Measurements from ENCODE around the gene KLHL26. TPM values are rescaled to one million over a fixed set of nuclear protein-coding genes. Genes with fewer than 3 reads are reported as not detected.

The KLHL26 gene
- total RNA-seq, 4 donors from 2014 or later: 1.6 to 6.6 (median 3.4) TPM

DNA sequence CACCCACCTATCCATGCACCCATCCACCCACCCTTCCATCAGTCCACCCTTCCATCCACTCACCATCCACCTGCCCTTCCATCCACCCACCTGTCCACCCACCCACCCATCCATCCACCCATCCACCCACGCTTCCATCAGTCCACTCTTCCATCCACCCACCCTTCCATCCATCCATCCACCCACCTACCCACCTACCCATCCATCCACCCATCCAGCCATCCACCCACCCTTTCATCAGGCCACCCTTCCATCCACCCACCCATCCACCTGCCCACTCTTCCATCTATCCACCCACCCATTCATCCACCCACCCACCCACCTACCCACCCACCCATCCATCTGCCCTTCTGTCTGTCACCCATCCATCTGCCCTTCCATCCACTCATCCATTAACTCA is 17.0 kb downstream of the KLHL26 start:
- H3K27ac ChIP-seq: no peak overlapping the region
- no peaks in the 10 kb centered on the region for H3K9me3 ChIP-seq
- 73 to 83% methylated on average over 1 of the region's 1 CpG for WGBS, 2 donors
- DNase-seq: no peak
- H3K36me3 ChIP-seq: no peaks in the 10 kb centered on the region
- intact Hi-C loops (cut with DNase I): no loop called here
- TF ChIP-seq, protein P1, sequence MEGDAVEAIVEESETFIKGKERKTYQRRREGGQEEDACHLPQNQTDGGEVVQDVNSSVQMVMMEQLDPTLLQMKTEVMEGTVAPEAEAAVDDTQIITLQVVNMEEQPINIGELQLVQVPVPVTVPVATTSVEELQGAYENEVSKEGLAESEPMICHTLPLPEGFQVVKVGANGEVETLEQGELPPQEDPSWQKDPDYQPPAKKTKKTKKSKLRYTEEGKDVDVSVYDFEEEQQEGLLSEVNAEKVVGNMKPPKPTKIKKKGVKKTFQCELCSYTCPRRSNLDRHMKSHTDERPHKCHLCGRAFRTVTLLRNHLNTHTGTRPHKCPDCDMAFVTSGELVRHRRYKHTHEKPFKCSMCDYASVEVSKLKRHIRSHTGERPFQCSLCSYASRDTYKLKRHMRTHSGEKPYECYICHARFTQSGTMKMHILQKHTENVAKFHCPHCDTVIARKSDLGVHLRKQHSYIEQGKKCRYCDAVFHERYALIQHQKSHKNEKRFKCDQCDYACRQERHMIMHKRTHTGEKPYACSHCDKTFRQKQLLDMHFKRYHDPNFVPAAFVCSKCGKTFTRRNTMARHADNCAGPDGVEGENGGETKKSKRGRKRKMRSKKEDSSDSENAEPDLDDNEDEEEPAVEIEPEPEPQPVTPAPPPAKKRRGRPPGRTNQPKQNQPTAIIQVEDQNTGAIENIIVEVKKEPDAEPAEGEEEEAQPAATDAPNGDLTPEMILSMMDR (IDR thresholded peaks at IDR 0.05): no peak
- TF ChIP-seq POLR2A (IDR thresholded peaks at IDR 0.05): no peak
- no peaks in the 10 kb centered on the region for H3K27me3 ChIP-seq
- peaks cover 21 to 59% (median 43%) of the 10 kb centered on the region in 3 donors for H3K4me1 ChIP-seq
- no peak overlapping the region for H3K4me3 ChIP-seq

DNA sequence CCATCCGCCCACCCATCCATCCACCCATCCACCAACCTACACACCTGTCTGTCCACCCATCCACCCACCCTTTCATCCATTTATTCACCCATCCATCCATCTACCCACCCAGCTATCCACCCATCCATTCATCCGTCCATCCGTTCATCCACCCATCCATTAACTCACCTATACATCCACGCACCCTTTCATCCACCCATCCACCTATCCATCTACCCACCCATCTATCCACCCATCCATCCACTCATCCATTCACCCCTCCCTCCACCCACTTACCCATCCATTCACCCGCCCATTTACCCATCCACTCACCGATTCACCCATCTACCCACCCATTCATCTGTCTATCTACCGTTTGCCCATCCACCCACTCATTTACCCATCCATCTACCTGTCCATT is 17.6 kb downstream of the KLHL26 start:
- Histone ChIP-seq H3K27me3 (no peaks in the 10 kb centered on the region), H3K27ac (no peak overlapping the region), H3K4me1 (peaks cover 15 to 59% (median 43%) of the 10 kb centered on the region in 3 donors), H3K9me3 (no peaks in the 10 kb centered on the region), H3K36me3 (no peaks in the 10 kb centered on the region), H3K4me3 (no peak overlapping the region)
- WGBS, 2 donors: 96% methylated on average over 7 of the region's 7 CpGs
- TF ChIP-seq, protein P1 (IDR thresholded peaks at IDR 0.05): no peak
- TF ChIP-seq POLR2A (IDR thresholded peaks at IDR 0.05): no peak
- DNase-seq: no peak
- intact Hi-C loops (cut with DNase I): no loop called here

DNA sequence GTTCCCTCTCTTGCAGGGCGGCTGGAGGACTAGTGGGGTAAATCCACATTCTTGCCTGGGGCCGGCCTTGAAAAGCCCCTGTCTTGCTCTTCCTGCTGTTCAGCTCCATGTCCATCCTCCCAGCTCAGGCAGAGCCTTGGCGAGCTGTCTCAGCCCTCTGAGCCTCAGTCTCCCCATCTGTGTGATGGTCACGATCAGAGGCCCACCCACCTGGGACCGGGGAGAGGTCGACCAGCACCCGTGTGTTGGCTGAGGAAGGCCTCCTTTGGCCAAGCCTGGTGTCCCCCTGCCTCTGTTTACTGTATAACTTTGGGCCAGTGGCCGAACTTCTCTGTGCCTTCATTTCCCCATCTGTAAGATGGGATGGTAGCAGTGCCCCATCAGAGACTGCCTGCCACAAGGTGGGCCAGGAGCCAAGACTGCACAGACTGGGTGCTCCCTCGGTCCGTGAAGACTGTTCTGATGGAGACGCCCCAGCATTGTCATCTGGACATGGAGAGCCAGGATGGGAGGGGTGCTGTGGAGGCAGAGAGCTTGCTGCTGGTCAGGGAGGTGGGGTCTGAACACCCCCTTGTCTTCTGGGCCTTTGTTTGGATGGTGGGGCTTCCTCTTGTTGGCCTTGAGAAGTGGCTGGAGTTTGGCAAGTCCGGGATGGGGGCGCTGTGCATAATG is 18.5 kb downstream of the KLHL26 start:
- DNase-seq: no peak

DNA sequence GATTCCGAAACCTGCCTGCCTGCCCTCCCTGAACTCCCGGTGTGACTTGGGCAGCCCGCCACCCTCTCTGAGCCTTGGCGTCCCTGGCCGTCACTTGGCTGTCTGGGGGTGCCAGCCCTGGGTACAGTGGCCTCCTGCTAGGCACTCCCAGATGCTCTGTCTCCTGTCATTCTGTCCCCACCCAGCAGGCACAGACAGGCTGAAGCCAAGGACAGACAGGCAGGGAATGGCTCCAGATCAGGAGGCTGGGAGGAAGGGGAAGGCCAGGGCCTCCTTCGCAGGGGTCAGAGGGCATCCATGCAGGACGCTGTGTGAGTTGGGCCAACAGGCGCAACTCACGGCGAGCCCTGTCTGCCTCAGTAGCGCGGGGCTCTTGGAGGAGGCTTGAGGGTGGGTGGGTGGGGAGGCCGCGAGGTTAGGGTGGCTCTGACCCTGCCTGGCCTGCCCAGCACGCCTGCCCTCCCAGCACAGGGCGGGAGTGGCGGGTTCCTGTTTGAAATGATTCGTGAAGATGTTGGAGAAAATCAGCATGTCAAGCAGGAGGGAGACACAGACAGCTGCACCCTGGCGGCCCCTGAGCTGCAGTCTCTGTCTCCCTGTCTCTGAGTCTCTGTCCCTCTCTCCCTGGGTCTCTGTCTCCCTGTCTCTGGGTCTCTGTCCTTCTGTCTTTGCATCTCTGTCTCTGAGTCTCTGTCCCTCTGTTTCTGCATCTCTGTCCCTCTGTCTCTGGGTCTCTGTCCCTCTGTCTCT is 19.7 kb downstream of the KLHL26 start:
- intact Hi-C loops (cut with DNase I): no loop called here
- TF ChIP-seq POLR2A (IDR thresholded peaks at IDR 0.05): no peak
- TF ChIP-seq, protein P1 (IDR thresholded peaks at IDR 0.05): no peak
- Histone ChIP-seq H3K36me3 (no peaks in the 10 kb centered on the region), H3K4me3 (no peak overlapping the region), H3K9me3 (no peaks in the 10 kb centered on the region), H3K27ac (no peak overlapping the region), H3K27me3 (no peaks in the 10 kb centered on the region), H3K4me1 (peaks cover 6 to 59% (median 36%) of the 10 kb centered on the region in 3 donors)
- 72 to 77% methylated on average over 6 to 8 of the region's 19 CpGs for WGBS, 2 donors
- DNase-seq: no peak

More for the DNA sequence above, 18.5 kb downstream of the KLHL26 start:
- no peak overlapping the region for H3K27ac ChIP-seq
- TF ChIP-seq, protein P1 (IDR thresholded peaks at IDR 0.05): no peak
- TF ChIP-seq POLR2A (IDR thresholded peaks at IDR 0.05): no peak
- H3K27me3 ChIP-seq: no peaks in the 10 kb centered on the region
- H3K9me3 ChIP-seq: no peaks in the 10 kb centered on the region
- no peaks in the 10 kb centered on the region for H3K36me3 ChIP-seq
- 91 to 97% methylated on average over 4 to 7 of the region's 13 CpGs for WGBS, 2 donors
- intact Hi-C loops (cut with DNase I): no loop called here
- peaks cover 7 to 59% (median 42%) of the 10 kb centered on the region in 3 donors for H3K4me1 ChIP-seq
- no peak overlapping the region for H3K4me3 ChIP-seq
